MM.1S (cell line): ENCODE results near the gene SNCAIP.
A peak's percentile ranks its signal among the peaks of the same experiment; 100 is the strongest.

Experiments used
- DNase-seq: peaks from one replicate; pipeline ENCODE4 v3.0.0-alpha.2; 2015
- H2AFZ ChIP-seq: fragments of 300-600 bp; sonication (generic); 2 replicates; pipeline ENCODE4 v1.6.0; 2016; ENCODE audit warnings: antibody characterized with exemption, low read length
- H3F3A ChIP-seq: fragments of 300-600 bp; sonication (generic); 2 replicates; pipeline ENCODE4 v1.6.1; 2016; ENCODE audit warnings: mild to moderate bottlenecking, antibody characterized with exemption, low read length, moderate library complexity, mixed read lengths; ENCODE audit not compliant: insufficient read depth
- H3K27ac ChIP-seq: fragments of 300-600 bp; sonication (generic); 2 replicates; pipeline ENCODE4 v1.5.1; 2016; ENCODE audit warnings: mild to moderate bottlenecking, low read length
- H3K27me3 ChIP-seq: fragments of 300-600 bp; sonication (generic); replicated peaks from 2 replicates; pipeline ENCODE4 v1.6.0; 2016; ENCODE audit warnings: low read length; ENCODE audit not compliant: insufficient read depth
- H3K36me3 ChIP-seq: fragments of 300-600 bp; sonication (generic); replicated peaks from 2 replicates; pipeline ENCODE4 v1.6.1; 2016; ENCODE audit warnings: mild to moderate bottlenecking, low read length, mixed read lengths; ENCODE audit not compliant: insufficient read depth
- H3K4me1 ChIP-seq: fragments of 300-600 bp; sonication (generic); 2 replicates; pipeline ENCODE4 v1.6.1; 2016; ENCODE audit warnings: low read length, mixed read lengths
- H3K4me2 ChIP-seq: fragments of 300-600 bp; sonication (generic); 2 replicates; pipeline ENCODE4 v1.6.0; 2016; ENCODE audit warnings: low read depth, low read length
- H3K4me3 ChIP-seq: fragments of 300-600 bp; sonication (generic); 2 replicates; pipeline ENCODE4 v1.5.1; 2016; ENCODE audit warnings: low read length, mixed read lengths
- H3K79me2 ChIP-seq: fragments of 300-600 bp; sonication (generic); 2 replicates; pipeline ENCODE4 v1.6.1; 2016; ENCODE audit warnings: mixed run types, low read length, mixed read lengths
- H3K9ac ChIP-seq: fragments of 300-600 bp; sonication (generic); 2 replicates; pipeline ENCODE4 v1.6.1; 2016; ENCODE audit warnings: low read length, mixed read lengths
- H3K9me2 ChIP-seq: fragments of 300-600 bp; sonication (generic); replicated peaks from 2 replicates; pipeline ENCODE4 v1.6.1; 2016; ENCODE audit warnings: mild to moderate bottlenecking, low read length, mixed read lengths; ENCODE audit not compliant: insufficient read depth
- H3K9me3 ChIP-seq: fragments of 300-600 bp; sonication (generic); replicated peaks from 2 replicates; pipeline ENCODE4 v1.6.1; 2016; ENCODE audit warnings: mild to moderate bottlenecking, low read length, mixed read lengths; ENCODE audit not compliant: insufficient read depth
- H4K20me1 ChIP-seq: fragments of 300-600 bp; sonication (generic); 2 replicates; pipeline ENCODE4 v1.6.1; 2016; ENCODE audit warnings: mild to moderate bottlenecking, low read length, moderate library complexity, mixed read lengths; ENCODE audit not compliant: insufficient read depth
- EZH2 ChIP-seq: fragments of 300-600 bp; sonication (generic); optimal IDR thresholded peaks from 2 replicates; pipeline ENCODE3; 2017; ENCODE audit warnings: low read depth, mild to moderate bottlenecking, antibody characterized with exemption, low read length, mixed read lengths
- EZH2phosphoT487 ChIP-seq: fragments of 300-600 bp; sonication (generic); IDR thresholded peaks from 2 replicates; pipeline ENCODE4 v1.6.1; 2018; ENCODE audit warnings: antibody characterized with exemption, low read length
- TF ChIP-seq, protein P1 (sequence below): fragments of 300-600 bp; sonication (generic); IDR thresholded peaks from 2 replicates; pipeline ENCODE4 v1.5.1; 2016; ENCODE audit warnings: antibody characterized with exemption, low read length, mixed read lengths

SNCAIP gene

DNA sequence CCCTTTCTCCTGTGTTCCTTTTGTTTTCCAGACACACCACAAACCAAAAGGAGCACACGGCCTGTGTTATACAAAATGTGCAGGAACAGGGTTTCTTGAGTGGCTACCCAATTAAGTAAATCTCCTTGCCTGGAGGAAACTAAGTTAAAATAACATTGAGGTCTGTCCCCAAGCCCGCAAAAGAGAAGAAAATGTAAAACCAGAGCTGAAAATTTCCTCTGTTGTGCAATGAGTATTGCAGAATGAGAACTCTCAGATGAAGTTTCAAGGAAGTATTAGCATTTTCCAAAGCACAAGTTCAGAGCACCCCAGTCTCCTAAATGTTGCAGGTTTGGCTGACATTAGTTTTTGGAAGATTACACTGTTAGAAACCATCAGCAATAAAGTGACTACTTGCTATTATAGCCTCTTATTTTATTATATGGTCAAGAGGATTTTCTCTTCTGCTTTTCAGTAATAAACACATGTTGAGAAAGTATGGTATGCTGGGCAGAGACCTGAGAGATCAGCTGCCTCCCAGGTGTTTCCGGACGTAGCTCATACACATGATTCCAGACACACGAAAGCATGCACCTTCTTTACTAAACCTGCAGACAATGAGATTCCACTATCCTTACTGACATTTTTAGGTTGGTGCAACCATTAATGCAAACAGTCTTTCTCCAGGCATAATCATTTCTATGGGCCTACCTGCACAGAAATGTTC, 161.3 kb downstream of the SNCAIP start:
- H2AFZ ChIP-seq, result 0 out of 2 replicates have a peak overlapping the region, but pooled peaks have one; percentile 2
- peak overlapping the region; percentile 70 for H3K4me2 ChIP-seq

DNA sequence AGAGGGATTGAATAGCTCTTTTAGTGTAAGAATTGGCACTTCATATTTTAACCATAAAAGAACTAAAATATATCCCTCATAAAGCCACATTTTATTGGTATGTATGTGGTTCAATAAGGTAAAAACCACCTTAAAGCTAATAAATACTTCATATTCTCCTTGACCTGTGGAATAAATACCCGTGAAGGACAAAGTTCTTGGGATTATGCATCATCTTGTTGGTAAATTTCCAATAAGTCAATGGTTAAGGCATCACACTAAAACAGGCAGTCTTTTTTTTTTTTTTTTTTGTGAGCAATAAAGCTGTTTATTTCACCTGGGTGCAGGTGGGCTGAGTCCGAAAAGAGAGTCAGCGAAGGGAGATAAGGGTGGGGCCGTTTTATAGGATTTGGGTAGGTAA, 161.9 kb downstream of the SNCAIP start:
- Histone ChIP-seq H3K4me1 (peaks cover 24% of the 10 kb centered on the region), H3K9ac (no peak overlapping the region), H3K9me3 (no peaks in the 10 kb centered on the region), H4K20me1 (no peaks in the 10 kb centered on the region), H3K36me3 (no peaks in the 10 kb centered on the region), H3F3A (peaks cover 15% of the 10 kb centered on the region), H3K4me2 (peak overlapping the region; percentile 70), H3K4me3 (no peak overlapping the region), H3K9me2 (no peaks in the 10 kb centered on the region), H3K79me2 (no peaks in the 10 kb centered on the region), H3K27me3 (no peaks in the 10 kb centered on the region), H2AFZ (no peak overlapping the region), H3K27ac (peak overlapping the region; percentile 70; the same call in 1 of the 2 replicates)
- no peak for DNase-seq
- TF ChIP-seq EZH2, result no peak
- TF ChIP-seq, protein P1, sequence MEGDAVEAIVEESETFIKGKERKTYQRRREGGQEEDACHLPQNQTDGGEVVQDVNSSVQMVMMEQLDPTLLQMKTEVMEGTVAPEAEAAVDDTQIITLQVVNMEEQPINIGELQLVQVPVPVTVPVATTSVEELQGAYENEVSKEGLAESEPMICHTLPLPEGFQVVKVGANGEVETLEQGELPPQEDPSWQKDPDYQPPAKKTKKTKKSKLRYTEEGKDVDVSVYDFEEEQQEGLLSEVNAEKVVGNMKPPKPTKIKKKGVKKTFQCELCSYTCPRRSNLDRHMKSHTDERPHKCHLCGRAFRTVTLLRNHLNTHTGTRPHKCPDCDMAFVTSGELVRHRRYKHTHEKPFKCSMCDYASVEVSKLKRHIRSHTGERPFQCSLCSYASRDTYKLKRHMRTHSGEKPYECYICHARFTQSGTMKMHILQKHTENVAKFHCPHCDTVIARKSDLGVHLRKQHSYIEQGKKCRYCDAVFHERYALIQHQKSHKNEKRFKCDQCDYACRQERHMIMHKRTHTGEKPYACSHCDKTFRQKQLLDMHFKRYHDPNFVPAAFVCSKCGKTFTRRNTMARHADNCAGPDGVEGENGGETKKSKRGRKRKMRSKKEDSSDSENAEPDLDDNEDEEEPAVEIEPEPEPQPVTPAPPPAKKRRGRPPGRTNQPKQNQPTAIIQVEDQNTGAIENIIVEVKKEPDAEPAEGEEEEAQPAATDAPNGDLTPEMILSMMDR, result no peak
- TF ChIP-seq EZH2phosphoT487, result no peak

More for the DNA sequence above, 161.3 kb downstream of the SNCAIP start:
- Histone ChIP-seq H3K36me3 (no peaks in the 10 kb centered on the region), H3K27ac (peak overlapping the region; percentile 70), H4K20me1 (no peaks in the 10 kb centered on the region), H3K9me3 (no peaks in the 10 kb centered on the region), H3F3A (peaks cover 15% of the 10 kb centered on the region), H3K27me3 (no peaks in the 10 kb centered on the region), H3K4me1 (peaks cover 24% of the 10 kb centered on the region), H3K79me2 (no peaks in the 10 kb centered on the region), H3K9me2 (no peaks in the 10 kb centered on the region), H3K9ac (peak overlapping the region; percentile 2; the same call in 1 of the 2 replicates), H3K4me3 (no peak overlapping the region)
- TF ChIP-seq, protein P1, result no peak
- TF ChIP-seq EZH2phosphoT487 (no peak), EZH2 (no peak)
- DNase-seq, result peak; percentile 71

DNA sequence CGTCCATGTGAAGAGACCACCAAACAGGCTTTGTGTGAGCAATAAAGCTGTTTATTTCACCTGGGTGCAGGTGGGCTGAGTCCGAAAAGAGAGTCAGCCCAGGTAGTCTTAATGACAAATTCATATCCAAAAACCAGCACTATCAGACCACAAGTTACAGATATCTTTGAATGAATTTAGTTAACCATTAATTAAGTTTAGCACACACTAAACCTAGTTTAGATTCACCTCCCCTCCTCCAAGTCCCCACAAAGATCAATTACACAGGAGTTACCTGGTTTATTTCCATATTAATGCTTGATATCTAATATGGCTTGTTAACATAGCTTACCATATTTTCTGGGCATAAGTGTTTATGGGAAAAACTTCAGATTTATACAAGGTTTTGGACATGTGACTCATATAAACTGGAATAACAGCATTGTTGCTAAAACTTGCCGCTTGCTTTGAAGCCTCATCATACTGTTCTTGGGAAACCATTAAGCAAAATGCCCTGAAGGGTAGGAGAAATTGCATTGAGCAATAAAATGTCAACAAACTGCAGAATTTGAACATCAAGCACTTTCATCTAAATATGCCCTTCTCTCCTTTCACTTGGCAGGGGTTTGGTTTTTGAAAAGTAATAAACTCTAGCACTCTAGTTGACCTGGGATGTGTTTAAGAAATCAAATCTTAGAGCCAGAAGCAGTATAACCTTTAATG, 166.9 kb downstream of the SNCAIP start:
- no peaks in the 10 kb centered on the region for H3K27me3 ChIP-seq
- H2AFZ ChIP-seq, result no peak overlapping the region
- DNase-seq, result no peak
- no peak overlapping the region for H3K27ac ChIP-seq
- H3F3A ChIP-seq, result 0 out of 2 replicates have a peak, but pooled peaks cover under 1% of the 10 kb centered on the region
- TF ChIP-seq, protein P1, result no peak
- no peak for TF ChIP-seq EZH2phosphoT487
- TF ChIP-seq EZH2, result no peak
- H3K9me3 ChIP-seq, result no peaks in the 10 kb centered on the region
- no peak overlapping the region for H3K4me2 ChIP-seq
- H3K4me1 ChIP-seq, result peaks cover 1% of the 10 kb centered on the region
- H3K4me3 ChIP-seq, result no peak overlapping the region
- H3K79me2 ChIP-seq, result no peaks in the 10 kb centered on the region
- no peak overlapping the region for H3K9ac ChIP-seq
- H3K36me3 ChIP-seq, result no peaks in the 10 kb centered on the region
- no peaks in the 10 kb centered on the region for H4K20me1 ChIP-seq
- H3K9me2 ChIP-seq, result no peaks in the 10 kb centered on the region
